Measurements from ENCODE around the gene IQCK. TPM values are rescaled to one million over a fixed set of nuclear protein-coding genes. Genes with fewer than 3 reads are reported as not detected.

The IQCK gene
- total RNA-seq, 2 donors from 2014 or later: 7.5 to 14.4 TPM

- H3K27me3 ChIP-seq: no peaks in the 10 kb centered on the region
- no peak overlapping the region for H3K4me3 ChIP-seq
- no peak for DNase-seq (ENCODE audit: low spot score)
- TF ChIP-seq CTCF (IDR thresholded peaks at IDR 0.05): no peak
- H3K9me3 ChIP-seq: no peaks in the 10 kb centered on the region
- no peak overlapping the region for H3K27ac ChIP-seq
- H3K4me1 ChIP-seq: no peaks in the 10 kb centered on the region
- H3K36me3 ChIP-seq: no peaks in the 10 kb centered on the region
Measured at GRCh38 chr16:19741354-19741753, 23.3 kb downstream of the IQCK start.

- Histone ChIP-seq H3K4me3 (no peak overlapping the region), H3K27me3 (no peaks in the 10 kb centered on the region), H3K36me3 (no peaks in the 10 kb centered on the region), H3K27ac (no peak overlapping the region), H3K4me1 (no peaks in the 10 kb centered on the region), H3K9me3 (no peaks in the 10 kb centered on the region)
- TF ChIP-seq CTCF (IDR thresholded peaks at IDR 0.05): no peak
- DNase-seq (ENCODE audit: low spot score): no peak
Measured at GRCh38 chr16:19743816-19744159, 25.7 kb downstream of the IQCK start.

GRCh38 chr16:19744670-19745069, 26.6 kb downstream of the IQCK start:
- DNase-seq (ENCODE audit: low spot score): no peak
- H3K4me1 ChIP-seq: peaks cover 0 to 4% of the 10 kb centered on the region in 2 donors
- H3K9me3 ChIP-seq: no peaks in the 10 kb centered on the region
- no peak overlapping the region for H3K4me3 ChIP-seq
- no peaks in the 10 kb centered on the region for H3K27me3 ChIP-seq
- no peaks in the 10 kb centered on the region for H3K36me3 ChIP-seq
- TF ChIP-seq CTCF (IDR thresholded peaks at IDR 0.05): no peak
- no peak overlapping the region for H3K27ac ChIP-seq

- Histone ChIP-seq H3K9me3 (no peaks in the 10 kb centered on the region), H3K4me1 (peaks cover 0 to 10% of the 10 kb centered on the region in 2 donors), H3K27ac (no peak overlapping the region), H3K4me3 (no peak overlapping the region), H3K27me3 (no peaks in the 10 kb centered on the region), H3K36me3 (no peaks in the 10 kb centered on the region)
- no peak for DNase-seq (ENCODE audit: low spot score)
- no peak for TF ChIP-seq CTCF (IDR thresholded peaks at IDR 0.05)
Measured at GRCh38 chr16:19745286-19746010, 27.4 kb downstream of the IQCK start.

- Histone ChIP-seq H3K9me3 (no peaks in the 10 kb centered on the region), H3K27me3 (no peaks in the 10 kb centered on the region), H3K27ac (no peak overlapping the region), H3K4me1 (peaks cover 0 to 10% of the 10 kb centered on the region in 2 donors), H3K4me3 (no peak overlapping the region), H3K36me3 (no peaks in the 10 kb centered on the region)
- TF ChIP-seq CTCF (IDR thresholded peaks at IDR 0.05): no peak
- no peak for DNase-seq (ENCODE audit: low spot score)
Measured at GRCh38 chr16:19746561-19746960, 28.5 kb downstream of the IQCK start.

Data from right atrium auricular region (tissue), 2 donors.